ENCODE results near the gene SLC9A9. TPM values are rescaled to one million over a fixed set of nuclear protein-coding genes. Genes with fewer than 3 reads are reported as not detected.

Gene SLC9A9
- total RNA-seq, 4 donors from 2014 or later, result 15.1 to 41.1 (median 20.7) TPM

GRCh38 chr3:143612541-143612940 is 235.7 kb downstream of the SLC9A9 start:
- TF ChIP-seq, protein P1, sequence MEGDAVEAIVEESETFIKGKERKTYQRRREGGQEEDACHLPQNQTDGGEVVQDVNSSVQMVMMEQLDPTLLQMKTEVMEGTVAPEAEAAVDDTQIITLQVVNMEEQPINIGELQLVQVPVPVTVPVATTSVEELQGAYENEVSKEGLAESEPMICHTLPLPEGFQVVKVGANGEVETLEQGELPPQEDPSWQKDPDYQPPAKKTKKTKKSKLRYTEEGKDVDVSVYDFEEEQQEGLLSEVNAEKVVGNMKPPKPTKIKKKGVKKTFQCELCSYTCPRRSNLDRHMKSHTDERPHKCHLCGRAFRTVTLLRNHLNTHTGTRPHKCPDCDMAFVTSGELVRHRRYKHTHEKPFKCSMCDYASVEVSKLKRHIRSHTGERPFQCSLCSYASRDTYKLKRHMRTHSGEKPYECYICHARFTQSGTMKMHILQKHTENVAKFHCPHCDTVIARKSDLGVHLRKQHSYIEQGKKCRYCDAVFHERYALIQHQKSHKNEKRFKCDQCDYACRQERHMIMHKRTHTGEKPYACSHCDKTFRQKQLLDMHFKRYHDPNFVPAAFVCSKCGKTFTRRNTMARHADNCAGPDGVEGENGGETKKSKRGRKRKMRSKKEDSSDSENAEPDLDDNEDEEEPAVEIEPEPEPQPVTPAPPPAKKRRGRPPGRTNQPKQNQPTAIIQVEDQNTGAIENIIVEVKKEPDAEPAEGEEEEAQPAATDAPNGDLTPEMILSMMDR (IDR thresholded peaks at IDR 0.05; ENCODE audit: low read depth), result no peak

GRCh38 chr3:143608966-143609365 is 239.3 kb downstream of the SLC9A9 start:
- TF ChIP-seq, protein P1 (IDR thresholded peaks at IDR 0.05; ENCODE audit: low read depth), result no peak

DNA sequence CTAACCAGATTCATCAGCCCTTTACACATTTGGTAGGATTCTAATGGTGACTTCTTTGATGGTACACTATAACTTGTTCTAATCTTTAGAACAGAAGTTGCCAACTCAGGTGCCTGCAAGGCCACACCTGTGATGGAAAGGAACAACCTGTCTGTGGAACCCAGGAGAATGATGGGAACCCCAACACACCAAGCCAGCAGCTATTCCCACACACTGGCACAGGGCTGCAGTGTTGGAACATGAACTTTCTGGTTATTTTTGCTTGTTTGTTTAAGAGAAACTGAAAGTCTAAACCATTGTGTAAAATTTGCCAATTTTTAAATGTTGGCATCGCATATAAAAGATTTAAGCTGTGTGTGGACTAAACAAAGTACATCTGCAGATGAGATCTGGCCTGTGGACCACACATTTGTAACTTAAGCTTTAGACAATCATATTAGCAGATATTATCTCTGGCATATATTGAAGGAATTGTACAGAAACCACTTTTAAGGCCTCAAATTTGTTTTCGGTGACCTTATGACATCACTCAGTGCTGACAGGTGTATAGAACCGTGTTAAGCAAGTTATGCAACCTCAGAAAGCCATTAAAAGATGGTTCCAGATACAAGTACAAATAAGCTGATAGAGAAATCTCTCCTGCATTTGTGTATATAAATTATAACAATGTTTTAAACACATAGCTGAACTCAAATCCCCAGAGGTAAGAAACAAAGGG is 242.9 kb downstream of the SLC9A9 start:
- TF ChIP-seq, protein P1 (IDR thresholded peaks at IDR 0.05; ENCODE audit: low read depth), result no peak

GRCh38 chr3:143604402-143605185 is 243.7 kb downstream of the SLC9A9 start:
- TF ChIP-seq, protein P1 (IDR thresholded peaks at IDR 0.05; ENCODE audit: low read depth), result no peak

DNA sequence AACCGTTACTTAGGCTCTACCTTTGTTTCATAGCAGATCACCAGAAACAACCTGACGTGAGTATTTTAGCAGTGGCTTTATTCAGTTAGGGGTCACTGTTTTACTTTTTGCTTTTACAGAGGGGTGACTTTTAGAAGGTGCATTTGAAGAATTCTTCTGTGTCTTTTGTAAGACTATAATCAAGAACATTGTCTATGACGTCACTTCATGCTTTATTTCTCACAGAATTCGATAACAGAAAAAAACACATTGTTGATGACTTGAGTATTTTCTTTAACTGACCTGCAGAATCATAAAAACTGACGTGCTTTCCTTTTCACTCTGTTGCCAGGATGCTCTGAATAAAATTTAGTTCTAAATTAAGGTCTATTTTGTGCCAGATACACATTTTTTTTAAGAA is 244.5 kb downstream of the SLC9A9 start:
- TF ChIP-seq, protein P1 (IDR thresholded peaks at IDR 0.05; ENCODE audit: low read depth), result no peak

- TF ChIP-seq, protein P1 (IDR thresholded peaks at IDR 0.05; ENCODE audit: low read depth), result no peak
Observed at GRCh38 chr3:143601723-143602484, 246.4 kb downstream of the SLC9A9 start.
